HEK293 (cell line): ENCODE results near the gene ATP2B3.

Experiments used
- CTCF ChIA-PET: fragments of 350-600 bp; formaldehyde crosslinking; extraction: SDS; loops from one replicate; lab custom pipeline; 2021; ENCODE audit warnings: antibody characterized with exemption; lab: Yijun Ruan, JAX
- POLR2A ChIA-PET: fragments of 300-600 bp; formaldehyde crosslinking; extraction: SDS; loops from one replicate; lab custom pipeline; 2020; ENCODE audit warnings: antibody characterized with exemption, inconsistent platforms; lab: Yijun Ruan, JAX
- H3K27ac ChIP-seq: fragments of 200-500 bp; sonication (Bioruptor generic); 2 replicates; pipeline ENCODE4 v1.5.1; 2014; ENCODE audit warnings: low read depth, low read length, control low read depth, inconsistent platforms; ENCODE audit errors: extremely low read depth
- H3K36me3 ChIP-seq, 2 experiments: fragments of 200-500 bp in 1 of 2; sonication (Bioruptor generic) in 1 of 2; 1 replicate in 1 of 2; 2 replicates in 1 of 2; pipeline ENCODE4 v1.5.1; 2014 to 2017; ENCODE audit warnings: inconsistent platforms in 2 of 2, low read length in 2 of 2; ENCODE audit not compliant: control insufficient read depth in 2 of 2, insufficient read depth in 1 of 2
- H3K4me1 ChIP-seq: fragments of 200-500 bp; sonication (Bioruptor generic); 2 replicates; pipeline ENCODE4 v1.5.1; 2014; ENCODE audit warnings: mild to moderate bottlenecking, low read length, inconsistent platforms; ENCODE audit not compliant: control insufficient read depth, insufficient read depth
- H3K4me3 ChIP-seq: 2 replicates; pipeline ENCODE4 v1.5.1; 2011; ENCODE audit warnings: low read depth, mild to moderate bottlenecking, control low read depth, low read length, moderate library complexity
- H3K9me3 ChIP-seq: fragments of 200-500 bp; sonication (Bioruptor generic); 2 replicates; pipeline ENCODE4 v1.5.1; 2014; ENCODE audit warnings: low read depth, low read length, inconsistent platforms; ENCODE audit not compliant: control insufficient read depth, insufficient read depth
- ATF2 ChIP-seq: fragments of 450-650 bp; formaldehyde crosslinking; IDR thresholded peaks from 2 replicates; pipeline ENCODE4 v1.5.1; 2016; ENCODE audit warnings: missing biosample characterization, missing genetic modification characterization, low read depth
- GFI1B ChIP-seq: fragments of 450-650 bp; formaldehyde crosslinking; IDR thresholded peaks from 2 replicates; pipeline ENCODE4 v1.5.1; 2016; ENCODE audit warnings: missing biosample characterization, missing genetic modification characterization
- GLI2 ChIP-seq: fragments of 450-650 bp; formaldehyde crosslinking; IDR thresholded peaks from 2 replicates; pipeline ENCODE4; 2017; ENCODE audit warnings: missing biosample characterization, missing genetic modification characterization, low read depth, borderline replicate concordance
- KLF10 ChIP-seq: fragments of 450-650 bp; IDR thresholded peaks from 2 replicates; pipeline ENCODE4 v1.5.1; 2018; ENCODE audit warnings: missing biosample characterization, mild to moderate bottlenecking, missing genetic modification characterization
- KLF16 ChIP-seq: fragments of 450-650 bp; formaldehyde crosslinking; IDR thresholded peaks from 2 replicates; pipeline ENCODE4 v1.5.1; 2017; ENCODE audit warnings: missing biosample characterization, missing genetic modification characterization
- SCRT2 ChIP-seq: fragments of 450-650 bp; formaldehyde crosslinking; IDR thresholded peaks from 2 replicates; pipeline ENCODE4 v1.5.1; 2016; ENCODE audit warnings: missing biosample characterization, missing genetic modification characterization
- ZBTB17 ChIP-seq: fragments of 450-650 bp; formaldehyde crosslinking; IDR thresholded peaks from 2 replicates; pipeline ENCODE4 v1.5.1; 2016; ENCODE audit warnings: missing biosample characterization, missing genetic modification characterization
- ZIC2 ChIP-seq: fragments of 450-650 bp; formaldehyde crosslinking; IDR thresholded peaks from 2 replicates; pipeline ENCODE4 v1.5.1; 2016; ENCODE audit warnings: missing biosample characterization, missing genetic modification characterization
- ZNF140 ChIP-seq: fragments of 450-650 bp; formaldehyde crosslinking; IDR thresholded peaks from 2 replicates; pipeline ENCODE4 v1.5.1; 2016; ENCODE audit warnings: missing biosample characterization, missing genetic modification characterization
- ZNF16 ChIP-seq: fragments of 450-650 bp; formaldehyde crosslinking; IDR thresholded peaks from 2 replicates; pipeline ENCODE4 v1.5.1; 2016; ENCODE audit warnings: low read depth, missing biosample characterization, missing genetic modification characterization
- ZNF449 ChIP-seq: fragments of 450-650 bp; formaldehyde crosslinking; IDR thresholded peaks from 2 replicates; pipeline ENCODE4 v1.5.1; 2017; ENCODE audit warnings: missing biosample characterization, mild to moderate bottlenecking, missing genetic modification characterization, moderate library complexity
- ZNF571 ChIP-seq: fragments of 450-650 bp; formaldehyde crosslinking; IDR thresholded peaks from 2 replicates; pipeline ENCODE4 v1.5.0; 2017; ENCODE audit warnings: missing biosample characterization, missing genetic modification characterization
- ZNF654 ChIP-seq: fragments of 450-650 bp; formaldehyde crosslinking; IDR thresholded peaks from 2 replicates; pipeline ENCODE4 v1.5.1; 2016; ENCODE audit warnings: low read depth, missing biosample characterization, missing genetic modification characterization
- ZNF660 ChIP-seq: fragments of 450-650 bp; IDR thresholded peaks from 2 replicates; pipeline ENCODE4 v1.5.1; 2018; ENCODE audit warnings: missing biosample characterization, mild to moderate bottlenecking, missing genetic modification characterization
- ZNF837 ChIP-seq: fragments of 450-650 bp; formaldehyde crosslinking; IDR thresholded peaks from 2 replicates; pipeline ENCODE4 v1.5.1; 2016; ENCODE audit warnings: missing biosample characterization, missing genetic modification characterization
- TF ChIP-seq, protein P1 (sequence below): fragments of 450-650 bp; formaldehyde crosslinking; IDR thresholded peaks from 2 replicates; pipeline ENCODE4 v1.5.1; 2017; ENCODE audit warnings: missing biosample characterization, missing genetic modification characterization
- TF ChIP-seq, protein P2 (sequence below): fragments of 450-650 bp; formaldehyde crosslinking; IDR thresholded peaks from 2 replicates; pipeline ENCODE4 v1.5.1; 2016; ENCODE audit warnings: missing biosample characterization, missing genetic modification characterization, low read depth

ATP2B3 gene

GRCh38 chrX:153486171-153486570 is 31.3 kb upstream of the ATP2B3 start (continued):
- TF ChIP-seq ZNF571 (tag by site-specific recombination) = no peak
- no peak for TF ChIP-seq ATF2 (tag by site-specific recombination)
- no peak for TF ChIP-seq SCRT2 (tag by site-specific recombination)

DNA sequence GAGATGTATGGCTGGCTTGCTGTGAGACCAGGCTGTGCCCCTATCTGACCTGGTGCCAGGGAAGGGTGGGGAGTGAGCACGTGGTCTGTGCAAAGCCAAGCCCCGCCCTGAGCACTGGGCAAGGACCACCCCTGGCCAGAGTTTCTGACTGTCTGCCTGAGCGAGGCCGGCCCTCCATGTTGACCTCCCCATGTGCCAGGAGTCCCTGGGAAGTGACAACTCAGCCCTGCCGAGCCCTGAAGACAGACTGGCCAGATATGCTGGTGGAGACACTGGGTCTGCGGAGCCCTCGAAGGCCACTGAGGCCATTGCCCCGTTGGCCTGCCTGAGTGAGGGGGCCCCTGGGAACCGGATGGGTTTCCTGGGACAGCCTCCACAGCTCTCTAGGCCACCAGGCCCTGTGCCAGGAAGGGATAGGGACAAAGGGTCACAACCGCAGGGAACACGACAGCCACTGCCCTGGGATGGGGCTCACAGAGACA is 29.8 kb upstream of the ATP2B3 start:
- CTCF ChIA-PET = no interaction called here
- Histone ChIP-seq H3K4me3 (no peak overlapping the region), H3K4me1 (no peaks in the 10 kb centered on the region), H3K9me3 (no peaks in the 10 kb centered on the region), H3K27ac (no peak overlapping the region), H3K36me3 (no peaks in the 10 kb centered on the region)
- POLR2A ChIA-PET = no interaction called here
- no peak for TF ChIP-seq ZIC2 (tag by site-specific recombination)
- TF ChIP-seq ZNF654 (tag by site-specific recombination) = no peak
- no peak for TF ChIP-seq ZNF140 (tag by site-specific recombination)
- no peak for TF ChIP-seq ZBTB17 (tag by site-specific recombination)
- TF ChIP-seq ZNF837 = no peak
- TF ChIP-seq, protein P1, sequence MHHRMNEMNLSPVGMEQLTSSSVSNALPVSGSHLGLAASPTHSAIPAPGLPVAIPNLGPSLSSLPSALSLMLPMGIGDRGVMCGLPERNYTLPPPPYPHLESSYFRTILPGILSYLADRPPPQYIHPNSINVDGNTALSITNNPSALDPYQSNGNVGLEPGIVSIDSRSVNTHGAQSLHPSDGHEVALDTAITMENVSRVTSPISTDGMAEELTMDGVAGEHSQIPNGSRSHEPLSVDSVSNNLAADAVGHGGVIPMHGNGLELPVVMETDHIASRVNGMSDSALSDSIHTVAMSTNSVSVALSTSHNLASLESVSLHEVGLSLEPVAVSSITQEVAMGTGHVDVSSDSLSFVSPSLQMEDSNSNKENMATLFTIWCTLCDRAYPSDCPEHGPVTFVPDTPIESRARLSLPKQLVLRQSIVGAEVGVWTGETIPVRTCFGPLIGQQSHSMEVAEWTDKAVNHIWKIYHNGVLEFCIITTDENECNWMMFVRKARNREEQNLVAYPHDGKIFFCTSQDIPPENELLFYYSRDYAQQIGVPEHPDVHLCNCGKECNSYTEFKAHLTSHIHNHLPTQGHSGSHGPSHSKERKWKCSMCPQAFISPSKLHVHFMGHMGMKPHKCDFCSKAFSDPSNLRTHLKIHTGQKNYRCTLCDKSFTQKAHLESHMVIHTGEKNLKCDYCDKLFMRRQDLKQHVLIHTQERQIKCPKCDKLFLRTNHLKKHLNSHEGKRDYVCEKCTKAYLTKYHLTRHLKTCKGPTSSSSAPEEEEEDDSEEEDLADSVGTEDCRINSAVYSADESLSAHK (tag by site-specific recombination) = no peak
- TF ChIP-seq ZNF660 (tag by site-specific recombination) = no peak
- TF ChIP-seq KLF10 (tag by site-specific recombination) = no peak
- no peak for TF ChIP-seq ZNF449
- no peak for TF ChIP-seq KLF16
- no peak for TF ChIP-seq GFI1B (tag by site-specific recombination)
- no peak for TF ChIP-seq ZNF16 (tag by site-specific recombination)
- TF ChIP-seq GLI2 (tag by site-specific recombination) = no peak
- TF ChIP-seq, protein P2, sequence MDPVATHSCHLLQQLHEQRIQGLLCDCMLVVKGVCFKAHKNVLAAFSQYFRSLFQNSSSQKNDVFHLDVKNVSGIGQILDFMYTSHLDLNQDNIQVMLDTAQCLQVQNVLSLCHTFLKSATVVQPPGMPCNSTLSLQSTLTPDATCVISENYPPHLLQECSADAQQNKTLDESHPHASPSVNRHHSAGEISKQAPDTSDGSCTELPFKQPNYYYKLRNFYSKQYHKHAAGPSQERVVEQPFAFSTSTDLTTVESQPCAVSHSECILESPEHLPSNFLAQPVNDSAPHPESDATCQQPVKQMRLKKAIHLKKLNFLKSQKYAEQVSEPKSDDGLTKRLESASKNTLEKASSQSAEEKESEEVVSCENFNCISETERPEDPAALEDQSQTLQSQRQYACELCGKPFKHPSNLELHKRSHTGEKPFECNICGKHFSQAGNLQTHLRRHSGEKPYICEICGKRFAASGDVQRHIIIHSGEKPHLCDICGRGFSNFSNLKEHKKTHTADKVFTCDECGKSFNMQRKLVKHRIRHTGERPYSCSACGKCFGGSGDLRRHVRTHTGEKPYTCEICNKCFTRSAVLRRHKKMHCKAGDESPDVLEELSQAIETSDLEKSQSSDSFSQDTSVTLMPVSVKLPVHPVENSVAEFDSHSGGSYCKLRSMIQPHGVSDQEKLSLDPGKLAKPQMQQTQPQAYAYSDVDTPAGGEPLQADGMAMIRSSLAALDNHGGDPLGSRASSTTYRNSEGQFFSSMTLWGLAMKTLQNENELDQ = no peak
